LHCN-M2 (cell line): Measurements from ENCODE around the gene HRG. TPM values are rescaled to one million over a fixed set of nuclear protein-coding genes. Genes with fewer than 3 reads are reported as not detected.
A peak's percentile ranks its signal among the peaks of the same experiment; 100 is the strongest.
"Not testable (repeated sequence)": the region's sequence is repeated elsewhere in the genome, so short reads cannot be mapped to it uniquely, and the experiment has no call there.

Experiments used
- DNase-seq: peaks from one replicate; pipeline ENCODE4 v3.0.0-alpha.2; 2012; ENCODE audit warnings: low read depth
- polyA plus RNA-seq: library from polyadenylated mRNA; unstranded; fragments of >200 nt; gene quantifications from one replicate; pipeline ENCODE4 v1.2.1, GENCODE V29; 2012; ENCODE audit warnings: missing spikeins
- total RNA-seq: library from RNA; depleted of rRNA; stranded (reverse); fragments of >200 nt; gene quantifications from 2 replicates; pipeline ENCODE4 v1.2.3, GENCODE V29; 2014; rRNA removed

HRG gene, protein sequence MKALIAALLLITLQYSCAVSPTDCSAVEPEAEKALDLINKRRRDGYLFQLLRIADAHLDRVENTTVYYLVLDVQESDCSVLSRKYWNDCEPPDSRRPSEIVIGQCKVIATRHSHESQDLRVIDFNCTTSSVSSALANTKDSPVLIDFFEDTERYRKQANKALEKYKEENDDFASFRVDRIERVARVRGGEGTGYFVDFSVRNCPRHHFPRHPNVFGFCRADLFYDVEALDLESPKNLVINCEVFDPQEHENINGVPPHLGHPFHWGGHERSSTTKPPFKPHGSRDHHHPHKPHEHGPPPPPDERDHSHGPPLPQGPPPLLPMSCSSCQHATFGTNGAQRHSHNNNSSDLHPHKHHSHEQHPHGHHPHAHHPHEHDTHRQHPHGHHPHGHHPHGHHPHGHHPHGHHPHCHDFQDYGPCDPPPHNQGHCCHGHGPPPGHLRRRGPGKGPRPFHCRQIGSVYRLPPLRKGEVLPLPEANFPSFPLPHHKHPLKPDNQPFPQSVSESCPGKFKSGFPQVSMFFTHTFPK
- total RNA-seq = 0.06 TPM in 1 of 2 replicates, not detected in the other
- not detected for polyA plus RNA-seq

DNA sequence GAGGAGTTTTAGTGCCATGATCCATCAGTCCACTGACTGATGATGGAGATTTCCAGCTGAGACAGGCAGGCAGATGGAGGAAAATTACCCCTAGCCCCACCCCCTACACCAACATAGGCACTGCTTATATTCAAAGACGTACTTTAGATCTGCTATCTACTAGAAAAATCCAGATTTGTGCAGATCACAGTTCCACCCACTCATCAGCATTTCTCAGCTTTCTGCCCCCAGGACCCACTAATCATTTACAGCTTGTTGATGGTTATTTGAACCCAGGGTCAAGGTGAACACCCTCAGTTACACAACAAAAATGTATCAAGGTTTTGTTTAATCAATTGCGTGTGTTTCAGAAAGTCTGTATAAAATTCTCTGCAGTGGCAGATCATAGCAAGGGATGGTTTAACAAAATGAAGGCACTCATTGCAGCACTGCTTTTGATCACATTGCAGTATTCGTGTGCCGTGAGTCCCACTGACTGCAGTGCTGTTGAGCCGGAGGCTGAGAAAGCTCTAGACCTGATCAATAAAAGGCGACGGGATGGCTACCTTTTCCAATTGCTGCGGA, at the start of gene HRG:
HRG (plus strand) TSS at position 390 of the 564 bp plus-strand sequence; CDS start at position 408, 18 bp downstream.
- no peak for DNase-seq

DNA sequence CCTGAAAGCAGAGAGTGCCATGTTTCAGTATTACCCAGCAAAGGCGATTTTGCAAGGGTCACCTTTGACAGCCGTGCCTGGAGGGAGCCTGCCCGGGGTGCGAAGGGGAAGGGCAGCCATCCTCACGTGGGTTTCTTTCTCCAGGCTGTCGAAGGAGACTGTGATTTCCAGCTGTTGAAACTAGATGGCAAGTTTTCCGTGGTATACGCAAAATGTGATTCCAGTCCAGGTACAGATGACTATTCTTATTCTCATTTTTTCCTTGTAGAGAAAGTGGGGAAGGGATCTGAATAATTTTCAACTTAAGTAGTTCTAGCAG, 49.6 kb upstream of the HRG start:
- DNase-seq = no peak

DNA sequence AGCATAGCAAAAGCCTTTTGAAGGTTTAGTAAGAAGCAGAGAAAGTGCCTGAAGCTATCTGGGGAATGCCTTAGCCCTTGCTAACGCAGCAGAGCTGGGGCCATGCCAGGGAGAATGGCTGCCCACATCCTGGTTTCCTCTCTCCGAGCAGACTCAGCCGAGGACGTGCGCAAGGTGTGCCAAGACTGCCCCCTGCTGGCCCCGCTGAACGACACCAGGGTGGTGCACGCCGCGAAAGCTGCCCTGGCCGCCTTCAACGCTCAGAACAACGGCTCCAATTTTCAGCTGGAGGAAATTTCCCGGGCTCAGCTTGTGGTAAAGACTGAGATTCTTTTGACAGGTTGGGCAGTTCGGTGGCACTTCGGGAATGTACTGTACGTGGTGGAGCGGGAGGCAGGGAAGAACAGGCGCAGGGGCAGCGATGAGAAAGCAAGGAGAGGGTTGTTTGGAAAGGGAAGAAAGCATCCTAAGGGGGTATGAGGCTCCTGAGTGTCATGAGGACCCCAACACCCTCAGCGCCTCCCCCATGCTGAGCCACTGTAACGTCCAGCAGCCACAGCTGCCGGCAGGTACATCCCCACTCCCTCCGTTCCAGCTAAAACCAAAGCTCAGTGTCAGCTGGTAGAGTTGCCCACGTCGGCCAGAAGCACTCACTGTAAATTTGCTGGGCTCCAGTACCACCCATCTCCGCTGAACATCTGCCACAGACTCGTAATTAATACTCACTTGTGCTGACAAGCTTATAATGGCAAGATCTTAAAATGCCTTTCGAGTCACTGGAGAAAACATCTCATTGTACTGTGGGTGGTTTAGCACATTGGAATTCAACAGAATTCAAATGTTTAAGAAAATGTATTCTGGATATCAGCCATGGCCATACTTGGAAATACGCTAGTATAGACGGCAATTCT, 48.5 kb upstream of the HRG start:
- peak; percentile 82 for DNase-seq

DNA sequence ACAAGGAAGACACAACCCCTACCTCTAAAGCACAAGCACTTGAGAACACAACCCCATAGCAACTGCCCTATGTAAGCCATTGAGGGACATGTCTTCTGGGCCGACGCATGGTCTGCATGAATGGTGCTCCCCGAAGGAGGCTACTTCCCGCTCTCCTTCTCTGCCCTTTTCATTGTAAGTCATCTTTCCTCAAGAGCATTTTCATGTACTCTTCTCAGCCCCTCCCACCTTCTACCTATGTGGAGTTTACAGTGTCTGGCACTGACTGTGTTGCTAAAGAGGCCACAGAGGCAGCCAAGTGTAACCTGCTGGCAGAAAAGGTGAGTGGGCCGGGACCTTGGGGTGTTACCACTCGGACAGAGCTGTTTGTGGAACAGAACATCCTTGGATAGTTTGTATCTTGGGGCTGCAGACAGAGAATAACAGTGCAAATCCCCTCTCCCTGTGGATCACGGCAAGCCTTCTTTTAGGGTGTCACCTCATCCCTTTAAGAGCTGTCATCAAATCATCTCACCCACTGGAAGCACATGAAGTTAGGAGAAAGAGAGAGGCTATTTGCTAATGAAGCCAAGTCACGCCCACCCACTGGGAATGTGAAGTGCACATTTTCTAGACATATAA, 47.4 kb upstream of the HRG start:
- no peak for DNase-seq

DNA sequence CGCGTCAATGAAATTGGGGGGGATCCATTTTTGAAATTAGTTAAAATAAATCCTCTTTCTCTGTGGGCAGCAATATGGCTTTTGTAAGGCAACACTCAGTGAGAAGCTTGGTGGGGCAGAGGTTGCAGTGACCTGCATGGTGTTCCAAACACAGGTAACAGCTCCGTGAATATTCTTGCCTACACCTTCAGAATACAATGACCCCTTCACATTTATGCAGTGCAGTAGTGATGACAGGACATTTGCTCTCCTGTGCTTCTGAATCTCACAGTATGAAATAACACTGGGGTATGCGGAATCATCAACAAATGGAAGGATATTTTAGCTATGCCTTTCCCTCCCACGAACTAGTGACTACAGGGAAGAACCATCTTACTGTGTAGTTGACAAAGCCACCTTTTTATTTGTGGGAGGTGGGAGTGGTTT, 46.0 kb upstream of the HRG start:
- DNase-seq = no peak

DNA sequence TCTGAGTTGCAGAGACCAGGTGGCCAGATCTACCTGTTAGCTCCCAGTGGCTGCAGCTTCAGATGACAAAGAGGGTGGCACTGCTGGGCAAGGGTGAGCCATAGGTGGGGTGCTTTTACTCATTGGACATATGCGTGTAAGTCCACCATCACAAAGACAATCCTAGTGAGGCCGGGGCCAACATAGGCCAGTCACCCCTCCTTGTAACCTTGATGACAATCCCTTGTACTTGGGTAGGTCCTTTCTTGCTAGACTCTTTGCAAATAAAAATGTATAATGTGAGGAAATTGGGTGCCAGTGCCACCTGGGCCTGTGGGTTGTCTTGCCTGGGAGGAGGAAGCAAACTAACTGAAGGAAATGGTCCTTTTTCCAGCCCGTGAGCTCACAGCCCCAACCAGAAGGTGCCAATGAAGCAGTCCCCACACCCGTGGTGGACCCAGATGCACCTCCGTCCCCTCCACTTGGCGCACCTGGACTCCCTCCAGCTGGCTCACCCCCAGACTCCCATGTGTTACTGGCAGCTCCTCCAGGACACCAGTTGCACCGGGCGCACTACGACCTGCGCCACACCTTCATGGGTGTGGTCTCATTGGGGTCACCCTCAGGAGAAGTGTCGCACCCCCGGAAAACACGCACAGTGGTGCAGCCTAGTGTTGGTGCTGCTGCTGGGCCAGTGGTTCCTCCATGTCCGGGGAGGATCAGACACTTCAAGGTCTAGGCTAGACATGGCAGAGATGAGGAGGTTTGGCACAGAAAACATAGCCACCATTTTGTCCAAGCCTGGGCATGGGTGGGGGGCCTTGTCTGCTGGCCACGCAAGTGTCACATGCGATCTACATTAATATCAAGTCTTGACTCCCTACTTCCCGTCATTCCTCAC, 45.4 kb upstream of the HRG start:
- no peak for DNase-seq

DNA sequence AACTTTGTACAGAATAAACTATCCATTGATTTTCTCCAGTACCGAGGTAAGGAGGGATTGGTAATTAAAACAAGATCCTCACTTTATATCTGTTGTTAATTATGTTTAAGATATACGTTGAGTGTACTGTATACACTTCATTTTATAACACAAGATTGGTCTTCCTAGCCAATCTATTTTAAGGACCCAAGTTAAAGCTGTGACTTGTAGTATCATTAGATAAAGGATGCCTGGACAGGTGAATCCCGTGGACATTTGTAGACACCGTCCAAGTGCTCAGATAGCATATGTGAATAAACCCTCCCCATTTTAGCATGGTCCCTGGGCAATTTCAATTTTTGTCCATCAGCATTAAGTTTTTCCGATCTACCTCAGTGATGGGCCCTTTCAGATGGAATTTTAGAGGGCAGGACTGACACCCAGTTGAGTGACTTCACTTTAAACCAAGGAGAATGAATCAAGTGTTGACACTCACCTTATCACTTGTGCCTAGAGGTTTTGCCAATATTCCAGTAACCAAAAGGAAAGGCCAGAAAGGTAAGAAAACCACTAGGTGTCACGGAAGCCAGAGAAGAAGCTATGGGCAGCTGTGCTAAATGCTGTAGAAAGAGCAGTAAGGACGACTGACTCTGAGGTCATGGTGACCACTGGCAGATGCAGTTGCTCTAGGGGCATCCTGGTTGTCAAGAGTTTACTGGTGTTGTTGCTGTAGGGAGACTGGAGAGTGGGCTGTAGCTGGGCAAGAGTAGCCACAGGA, 43.7 kb upstream of the HRG start:
- DNase-seq = no peak

DNA sequence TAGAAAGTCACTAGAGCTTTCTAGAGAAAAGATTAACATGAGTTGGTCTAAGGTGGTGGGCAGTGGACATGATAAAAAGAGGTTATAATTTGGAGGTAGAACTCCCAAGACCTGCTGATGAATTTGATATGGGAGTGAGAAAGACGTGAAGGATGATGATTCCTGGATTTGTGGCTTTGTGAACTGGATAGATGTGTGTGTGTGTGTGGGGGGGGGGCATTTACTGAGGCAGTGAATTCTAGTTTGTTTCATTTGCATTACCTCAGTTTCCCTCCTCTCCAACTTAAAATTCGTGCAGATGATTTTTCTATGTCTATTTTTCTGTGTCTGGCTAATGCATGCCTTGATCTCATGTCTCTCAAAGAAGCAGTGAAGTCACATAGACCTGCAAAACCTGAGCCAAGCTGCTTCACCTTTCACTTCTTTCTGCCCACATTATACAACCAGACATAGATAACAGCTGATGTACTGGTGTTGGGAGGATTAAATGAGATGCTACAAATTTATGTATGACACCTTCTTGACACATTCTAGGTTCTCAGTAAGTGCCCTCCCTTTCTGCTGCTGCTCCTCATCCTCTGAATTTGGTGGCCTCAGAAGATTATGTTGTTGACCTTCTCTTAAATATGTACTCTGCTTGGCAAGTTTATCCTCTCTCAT, 43.0 kb upstream of the HRG start:
- no peak for DNase-seq

DNA sequence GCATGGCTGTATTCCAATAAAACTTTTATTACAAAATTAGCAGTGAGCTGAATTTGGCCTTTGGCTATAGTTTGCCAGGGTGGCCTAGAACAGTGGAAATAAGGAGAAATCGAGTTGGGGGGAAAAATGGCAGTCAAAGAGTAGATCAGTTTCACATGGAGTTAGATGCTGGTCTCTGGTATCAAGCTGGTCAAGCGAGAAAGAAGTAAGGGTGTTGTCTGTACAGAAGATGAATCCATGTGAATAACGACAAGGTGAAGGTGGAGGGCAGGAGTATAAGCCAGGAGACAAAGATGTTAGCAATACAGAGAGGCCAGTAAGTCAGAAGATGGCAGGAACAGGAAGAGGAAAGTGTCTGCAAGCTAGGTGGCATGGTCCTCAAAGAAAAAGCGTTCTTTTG, 41.2 kb upstream of the HRG start:
- DNase-seq = no peak

DNA sequence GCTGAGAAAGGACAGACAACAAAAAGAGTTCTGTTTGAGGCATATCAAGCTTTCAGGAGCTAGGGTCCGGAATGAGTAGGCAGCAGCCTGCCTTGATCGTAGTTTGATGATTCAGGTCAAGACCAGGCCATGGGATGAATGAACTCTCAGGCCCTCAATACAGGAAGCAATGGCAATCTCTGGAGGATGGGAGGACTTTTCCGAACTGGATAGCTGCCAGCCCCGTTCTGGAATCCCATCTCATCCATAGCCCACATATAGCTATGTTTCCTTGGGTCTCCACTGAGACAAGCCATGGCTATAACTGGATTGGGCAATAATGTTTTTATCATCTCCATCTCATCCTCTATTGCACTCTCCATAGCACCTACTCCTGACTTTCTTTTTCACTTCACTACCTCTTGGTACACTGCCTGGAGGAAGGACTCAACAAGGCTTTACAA, 40.2 kb upstream of the HRG start:
- no peak for DNase-seq

DNA sequence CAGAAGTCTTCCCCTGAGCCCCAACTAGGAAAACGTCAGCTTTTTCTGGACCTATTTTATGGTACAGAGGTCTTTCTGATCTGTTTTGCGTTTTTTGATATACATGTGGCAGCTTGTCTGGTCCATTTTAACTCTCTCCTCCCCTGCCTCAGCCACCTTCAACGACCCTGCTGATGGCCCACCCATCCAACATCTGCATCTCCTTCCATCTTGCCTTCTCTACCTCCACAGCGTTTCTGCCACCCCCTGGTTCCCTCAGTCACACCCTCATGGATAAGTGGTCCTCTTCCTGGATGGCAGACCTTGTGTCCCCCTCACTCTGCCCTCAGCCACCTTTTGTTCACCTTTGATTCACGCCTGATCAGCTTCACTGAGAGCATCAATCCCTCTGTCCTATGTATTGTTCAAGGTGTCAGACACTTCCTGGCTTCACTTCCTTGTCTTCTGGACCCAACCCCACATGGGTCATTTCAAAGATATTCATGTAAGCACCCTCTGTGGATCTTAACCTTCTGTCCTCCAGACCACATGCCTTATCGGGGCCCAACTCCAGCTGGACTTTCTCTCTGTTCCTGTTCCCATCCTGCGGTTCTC, 39.5 kb upstream of the HRG start:
- DNase-seq = no peak

DNA sequence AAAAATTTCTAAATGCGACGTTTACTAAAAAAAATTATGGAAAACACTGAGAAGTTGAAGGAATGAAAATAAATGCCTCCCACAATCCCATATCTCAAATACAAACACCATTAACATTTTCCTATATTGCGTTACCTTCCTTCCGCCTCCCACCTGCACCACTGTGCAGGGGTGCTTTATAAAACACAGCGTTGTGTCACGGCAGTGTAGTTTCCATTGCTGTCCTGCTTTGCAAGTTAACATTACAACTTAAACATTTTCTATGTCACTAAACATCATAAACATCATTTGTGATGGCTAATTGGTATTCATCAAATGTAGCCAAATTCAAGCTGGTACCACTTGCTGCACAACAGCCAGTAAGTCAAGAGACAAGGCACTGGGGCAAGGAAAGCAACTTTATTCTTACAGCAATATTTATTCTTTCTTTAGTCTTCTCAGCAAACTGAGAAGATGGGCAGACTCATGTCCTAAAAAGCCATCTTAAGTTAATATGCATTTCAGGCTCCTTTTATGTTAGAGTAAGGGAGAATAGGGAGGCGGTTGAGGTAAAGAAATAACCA, 37.9 kb upstream of the HRG start:
- no peak for DNase-seq

DNA sequence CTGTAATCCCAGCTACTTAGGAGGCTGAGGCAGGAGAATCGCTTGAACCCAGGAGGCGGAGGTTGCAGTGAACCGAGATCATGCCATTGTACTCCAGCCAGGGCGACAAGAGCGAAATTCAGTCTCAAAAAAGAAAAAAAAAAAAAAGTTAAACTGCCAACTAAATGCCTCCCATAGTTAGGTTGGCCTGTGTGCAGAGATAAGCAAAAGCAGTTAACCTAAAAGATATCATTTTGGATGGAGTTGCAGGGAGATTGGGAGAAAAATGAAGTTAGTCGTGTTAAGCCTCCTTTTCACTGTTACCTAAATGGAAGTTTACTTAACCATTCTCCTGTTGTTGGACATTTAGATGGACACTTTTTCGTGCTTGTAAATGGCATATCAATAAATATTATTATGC, 37.1 kb upstream of the HRG start:
- DNase-seq = no peak

DNA sequence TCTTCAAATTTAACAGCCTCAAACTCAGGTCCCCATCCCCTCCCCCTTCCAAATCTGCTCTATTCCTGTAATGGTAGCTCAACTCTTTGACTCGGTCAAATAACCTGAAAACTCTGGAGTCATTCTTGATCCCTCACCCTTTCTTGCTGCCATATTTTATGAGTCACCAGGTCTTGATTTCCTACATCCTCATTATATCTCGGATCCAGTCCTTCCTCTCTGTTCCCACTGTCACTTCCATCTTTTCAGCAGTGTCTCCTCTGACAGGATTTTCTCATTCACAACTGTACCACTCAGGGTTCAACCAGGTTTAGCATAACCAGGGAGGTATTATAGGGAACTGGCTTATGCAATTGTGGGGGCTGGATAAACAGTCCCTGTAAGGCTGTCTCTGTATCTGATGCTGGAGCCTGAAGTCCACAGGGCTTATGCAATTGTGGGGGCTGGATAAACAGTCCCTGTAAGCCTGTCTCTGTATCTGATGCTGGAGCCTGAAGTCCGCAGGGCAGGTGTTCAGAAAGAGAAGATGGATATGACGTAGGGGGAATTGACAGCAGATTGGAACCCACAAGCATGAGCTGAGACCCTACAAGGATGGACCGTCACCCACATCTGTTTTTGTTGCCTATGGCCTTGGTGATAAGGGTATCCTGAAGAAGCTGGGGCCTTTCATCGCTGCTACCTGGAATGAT, 34.7 kb upstream of the HRG start:
- no peak for DNase-seq

DNA sequence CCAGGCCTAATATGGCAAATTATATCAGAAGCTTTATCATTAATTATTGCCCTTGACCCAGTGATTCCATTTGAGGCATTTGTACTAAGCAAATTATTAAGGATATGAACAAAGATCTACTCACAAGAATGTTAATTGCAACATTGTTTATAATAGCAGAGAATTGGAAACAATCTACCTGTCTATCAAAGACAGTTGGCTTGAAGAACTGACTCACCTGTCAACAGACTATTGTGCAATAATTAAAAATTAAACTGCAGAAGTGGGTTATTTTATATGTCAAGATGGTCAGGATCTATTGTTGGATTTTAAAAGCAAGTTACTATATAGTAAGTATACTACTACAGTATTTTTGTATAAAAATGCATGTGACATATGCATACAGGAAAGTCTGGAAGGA, 32.3 kb upstream of the HRG start:
- DNase-seq = no peak

DNA sequence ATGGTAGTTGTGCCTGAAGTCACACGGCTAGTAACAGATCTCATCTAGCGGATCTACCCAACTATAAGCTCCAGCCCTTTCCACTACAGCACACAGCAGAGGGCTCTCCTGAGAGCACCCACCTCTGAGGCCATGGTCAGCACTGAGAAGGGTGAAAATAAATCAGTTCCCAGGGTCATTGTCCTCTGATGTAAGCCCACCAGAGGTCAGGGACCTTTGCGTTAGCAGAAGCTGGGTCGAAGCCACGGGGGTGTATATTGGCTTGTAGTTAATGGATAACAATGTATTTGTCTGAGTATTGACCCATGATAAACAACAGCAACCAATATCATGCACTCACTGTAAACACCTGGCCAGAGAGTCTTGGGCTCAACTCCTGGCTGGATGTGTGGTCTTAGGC, 31.6 kb upstream of the HRG start:
- DNase-seq = not testable (repeated sequence)

DNA sequence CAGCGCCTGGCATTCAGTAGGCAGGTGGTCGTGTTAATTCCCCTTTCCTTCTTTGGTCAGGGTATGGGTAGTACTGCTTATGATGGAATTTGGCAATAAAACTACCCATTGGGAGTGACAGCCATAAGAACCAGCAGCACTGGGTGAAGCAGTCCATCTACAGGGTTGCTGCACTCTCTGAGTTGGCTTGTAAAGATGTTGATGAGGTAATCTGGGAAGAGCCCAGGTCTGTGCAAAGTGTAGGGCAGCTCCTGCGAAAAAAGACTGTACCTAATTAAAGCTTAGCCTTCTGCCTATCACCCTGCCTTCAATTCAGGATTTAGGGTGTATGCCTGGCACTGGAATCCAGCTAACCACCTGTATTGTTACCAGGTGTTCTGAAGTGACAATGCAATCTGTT, 30.3 kb upstream of the HRG start:
- DNase-seq = no peak

DNA sequence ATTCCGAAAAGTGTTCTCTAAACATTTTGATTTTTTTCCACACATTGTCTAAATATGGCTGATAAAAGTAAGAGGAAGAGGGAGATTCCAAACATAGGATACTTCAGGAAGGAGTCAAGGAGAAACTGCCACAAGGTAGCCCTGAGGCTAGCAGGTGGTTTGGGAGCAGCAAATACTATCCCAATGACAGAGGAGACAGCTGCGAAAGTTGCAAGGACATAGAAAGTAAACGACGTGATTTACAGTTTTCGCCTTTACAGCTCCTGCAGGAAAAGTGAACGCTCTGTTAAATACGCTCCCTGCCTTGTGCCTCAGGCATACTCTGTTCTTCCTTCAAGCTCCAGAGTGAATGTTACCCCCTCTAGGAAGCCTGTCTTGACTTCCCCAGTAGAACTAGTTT, 29.3 kb upstream of the HRG start:
- DNase-seq = no peak
